Mesenchymal stem cell (in vitro differentiated cells and primary cell): ENCODE results near the gene TRIAP1.
A peak's percentile ranks its signal among the peaks of the same experiment; 100 is the strongest.

Source experiments
- DNase-seq: peaks from one replicate; pipeline ENCODE4 v3.0.0-alpha.2; 2013
- H2AFZ ChIP-seq: one replicate; pipeline ENCODE4 v1.6.1; 2013; ENCODE audit warnings: low read depth, mild to moderate bottlenecking, control low read depth, inconsistent platforms, low read length, moderate library complexity
- H2AK5ac ChIP-seq: 2 replicates; pipeline ENCODE4 v1.6.1; 2013; ENCODE audit warnings: low read length, moderate library complexity, mild to moderate bottlenecking, inconsistent platforms; ENCODE audit not compliant: severe bottlenecking
- H2BK120ac ChIP-seq: one replicate; pipeline ENCODE4 v1.6.1; 2013; ENCODE audit warnings: low read depth, mild to moderate bottlenecking, inconsistent platforms, low read length, moderate library complexity
- H2BK12ac ChIP-seq, 2 experiments: one replicate each; pipeline ENCODE4 v1.6.1; 2013; ENCODE audit warnings: inconsistent platforms in 2 of 2, low read length in 2 of 2, mild to moderate bottlenecking in 2 of 2, moderate library complexity in 2 of 2, control low read depth in 1 of 2
- H2BK15ac ChIP-seq: one replicate; pipeline ENCODE4 v1.6.1; 2013; ENCODE audit warnings: mild to moderate bottlenecking, low read depth, inconsistent platforms; ENCODE audit not compliant: poor library complexity, severe bottlenecking
- H2BK5ac ChIP-seq: 2 replicates; pipeline ENCODE4 v1.6.1; 2013; ENCODE audit warnings: low read depth, mild to moderate bottlenecking, low read length, control low read depth, inconsistent platforms; ENCODE audit not compliant: poor library complexity, severe bottlenecking
- H3K14ac ChIP-seq, 2 experiments: one replicate each; pipeline ENCODE4 v1.6.1; 2013; ENCODE audit warnings: inconsistent platforms in 2 of 2, low read length in 2 of 2, control low read depth in 1 of 2, mild to moderate bottlenecking in 1 of 2, moderate library complexity in 1 of 2
- H3K18ac ChIP-seq, 2 experiments: one replicate each; pipeline ENCODE4 v1.6.1; 2013; ENCODE audit warnings: inconsistent platforms in 2 of 2, low read length in 2 of 2, control low read depth in 1 of 2, low read depth in 1 of 2, mild to moderate bottlenecking in 1 of 2
- H3K23ac ChIP-seq, 2 experiments: one replicate each; pipeline ENCODE4 v1.6.1; 2013; ENCODE audit warnings: inconsistent platforms in 2 of 2, low read length in 2 of 2, mild to moderate bottlenecking in 2 of 2, moderate library complexity in 2 of 2, control low read depth in 1 of 2
- H3K27ac ChIP-seq: 2 replicates; pipeline ENCODE4 v1.5.1; 2013; ENCODE audit warnings: mild to moderate bottlenecking, moderate library complexity, low read length, control low read depth, inconsistent platforms; ENCODE audit not compliant: poor library complexity, severe bottlenecking
- H3K27me3 ChIP-seq, 2 experiments: 2 replicates each; pipeline versions ENCODE4 v1.6.1 to v1.7.0; 2013; ENCODE audit warnings: low read length in 2 of 2, mild to moderate bottlenecking in 2 of 2, moderate library complexity in 2 of 2, control low read depth in 1 of 2, inconsistent platforms in 1 of 2; ENCODE audit not compliant: control insufficient read depth in 1 of 2, insufficient read depth in 1 of 2
- H3K36me3 ChIP-seq, 2 experiments: 2 replicates each; pipeline versions ENCODE4 v1.6.1 to v1.7.0; 2013; ENCODE audit warnings: low read length in 2 of 2, control low read depth in 1 of 2, inconsistent platforms in 1 of 2, low read depth in 1 of 2, mild to moderate bottlenecking in 1 of 2; ENCODE audit not compliant: insufficient read depth in 2 of 2, control insufficient read depth in 1 of 2
- H3K4ac ChIP-seq, 2 experiments: one replicate each; pipeline ENCODE4 v1.6.1; 2013; ENCODE audit warnings: inconsistent platforms in 2 of 2, low read length in 2 of 2, mild to moderate bottlenecking in 2 of 2, moderate library complexity in 2 of 2, control low read depth in 1 of 2, low read depth in 1 of 2
- H3K4me1 ChIP-seq: 2 replicates; pipeline ENCODE4 v1.6.1; 2013; ENCODE audit warnings: low read depth, low read length, control low read depth; ENCODE audit not compliant: control insufficient read depth, insufficient read depth
- H3K4me2 ChIP-seq: 2 replicates; pipeline ENCODE4 v1.6.1; 2013; ENCODE audit warnings: low read length, mild to moderate bottlenecking, inconsistent platforms; ENCODE audit not compliant: poor library complexity, severe bottlenecking
- H3K4me3 ChIP-seq, 2 experiments: 2 replicates each; pipeline versions ENCODE4 v1.5.1 to v1.7.0; 2013; ENCODE audit warnings: low read length in 2 of 2, mild to moderate bottlenecking in 2 of 2, control low read depth in 1 of 2, low read depth in 1 of 2; ENCODE audit not compliant: insufficient read depth in 1 of 2
- H3K79me1 ChIP-seq: replicated peaks from 2 replicates; pipeline ENCODE4 v1.6.1; 2013; ENCODE audit warnings: mild to moderate bottlenecking, control low read depth, low read length, inconsistent platforms; ENCODE audit not compliant: poor library complexity, severe bottlenecking
- H3K9ac ChIP-seq: 2 replicates; pipeline ENCODE4 v1.7.0; 2013; ENCODE audit warnings: mild to moderate bottlenecking, low read length, moderate library complexity
- H3K9me3 ChIP-seq: 2 replicates; pipeline ENCODE4 v1.7.0; 2013; ENCODE audit warnings: mild to moderate bottlenecking, low read length; ENCODE audit not compliant: control insufficient read depth
- H4K8ac ChIP-seq: one replicate; pipeline ENCODE4 v1.6.1; 2013; ENCODE audit warnings: inconsistent platforms, mild to moderate bottlenecking, low read length, moderate library complexity
- H4K91ac ChIP-seq: one replicate; pipeline ENCODE4 v1.6.1; 2013; ENCODE audit warnings: mild to moderate bottlenecking, low read length, inconsistent platforms
- WGBS: methylation state at CpG from one replicate; pipeline ENCODE4 v1.1.7; 2013; ENCODE audit warnings: mixed read lengths; 5-methylcytosine and 5-hydroxymethylcytosine counted together

TRIAP1 gene

GRCh38 chr12:120463712-120464111 is 17.5 kb upstream of the TRIAP1 start:
- no peak for DNase-seq
- Histone ChIP-seq H2BK15ac (no peak overlapping the region), H3K23ac (no peak overlapping the region), H2BK5ac (no peak overlapping the region), H3K27me3 (no peaks in the 10 kb centered on the region), H2BK12ac (no peak overlapping the region), H2AK5ac (no peak overlapping the region), H3K4me1 (peaks cover 6% of the 10 kb centered on the region), H3K14ac (no peak overlapping the region), H3K4ac (no peak overlapping the region), H4K91ac (no peak overlapping the region), H3K79me1 (peaks cover 13% of the 10 kb centered on the region), H2BK120ac (no peak overlapping the region), H3K4me2 (no peak overlapping the region), H3K27ac (no peak overlapping the region), H3K4me3 (no peak overlapping the region), H4K8ac (peak overlapping the region; percentile 51), H3K9me3 (no peaks in the 10 kb centered on the region), H3K9ac (peak overlapping the region; percentile 11), H3K18ac (no peak overlapping the region), H2AFZ (no peak overlapping the region), H3K36me3 (peaks cover 32 to 79% of the 10 kb centered on the region in 2 experiments)
- WGBS: 96% methylated on average over 5 of the region's 5 CpGs

GRCh38 chr12:120462099-120462640 is 16.0 kb upstream of the TRIAP1 start:
- 96% methylated on average over 1 of the region's 3 CpGs for WGBS
- Histone ChIP-seq H3K4me3 (no peak overlapping the region), H2AFZ (no peak overlapping the region), H2BK5ac (no peak overlapping the region), H3K23ac (no peak overlapping the region), H3K18ac (no peak overlapping the region), H2BK120ac (no peak overlapping the region), H2BK15ac (no peak overlapping the region), H3K4ac (no peak overlapping the region), H4K8ac (no peak overlapping the region), H3K9ac (peak overlapping the region; percentile 11), H3K14ac (no peak overlapping the region), H3K79me1 (peaks cover 16% of the 10 kb centered on the region), H2BK12ac (no peak overlapping the region), H4K91ac (no peak overlapping the region), H3K36me3 (peaks cover 40 to 87% of the 10 kb centered on the region in 2 experiments), H3K9me3 (no peaks in the 10 kb centered on the region), H3K27me3 (no peaks in the 10 kb centered on the region), H3K4me2 (no peak overlapping the region), H3K4me1 (peaks cover 2% of the 10 kb centered on the region), H3K27ac (no peak overlapping the region), H2AK5ac (no peak overlapping the region)
- DNase-seq: no peak

- no peak overlapping the region for H2AFZ ChIP-seq
- WGBS: 98% methylated on average over 3 of the region's 3 CpGs
- no peak overlapping the region for H2BK12ac ChIP-seq
- no peak overlapping the region for H3K4ac ChIP-seq
- H3K4me3 ChIP-seq: no peak overlapping the region
- H3K4me1 ChIP-seq: no peaks in the 10 kb centered on the region
- peaks cover 53 to 94% of the 10 kb centered on the region in 2 experiments for H3K36me3 ChIP-seq
- no peak overlapping the region for H3K27ac ChIP-seq
- no peak overlapping the region for H3K18ac ChIP-seq
- H3K23ac ChIP-seq: no peak overlapping the region
- H2BK15ac ChIP-seq: no peak overlapping the region
- no peaks in the 10 kb centered on the region for H3K27me3 ChIP-seq
- H3K9ac ChIP-seq: no peak overlapping the region
- peaks cover 22% of the 10 kb centered on the region for H3K79me1 ChIP-seq
- no peaks in the 10 kb centered on the region for H3K9me3 ChIP-seq
- H4K91ac ChIP-seq: no peak overlapping the region
- no peak for DNase-seq
- H4K8ac ChIP-seq: no peak overlapping the region
- no peak overlapping the region for H3K14ac ChIP-seq
- no peak overlapping the region for H3K4me2 ChIP-seq
- H2BK5ac ChIP-seq: no peak overlapping the region
- no peak overlapping the region for H2AK5ac ChIP-seq
- no peak overlapping the region for H2BK120ac ChIP-seq
These were observed 14.0 kb upstream of the TRIAP1 start for GRCh38 chr12:120460157-120460556.

- H3K4ac ChIP-seq: no peak overlapping the region
- H3K79me1 ChIP-seq: peaks cover 16% of the 10 kb centered on the region
- no peak overlapping the region for H3K4me3 ChIP-seq
- no peak overlapping the region for H4K91ac ChIP-seq
- no peak for DNase-seq
- H3K4me2 ChIP-seq: no peak overlapping the region
- H2BK12ac ChIP-seq: no peak overlapping the region
- H2AFZ ChIP-seq: no peak overlapping the region
- H2BK120ac ChIP-seq: no peak overlapping the region
- H3K9ac ChIP-seq: no peak overlapping the region
- 86% methylated on average over 6 of the region's 6 CpGs for WGBS
- no peak overlapping the region for H4K8ac ChIP-seq
- H2AK5ac ChIP-seq: no peak overlapping the region
- no peaks in the 10 kb centered on the region for H3K27me3 ChIP-seq
- no peak overlapping the region for H2BK15ac ChIP-seq
- H3K23ac ChIP-seq: no peak overlapping the region
- H3K27ac ChIP-seq: no peak overlapping the region
- H3K4me1 ChIP-seq: no peaks in the 10 kb centered on the region
- H3K9me3 ChIP-seq: no peaks in the 10 kb centered on the region
- peaks cover 50 to 92% of the 10 kb centered on the region in 2 experiments for H3K36me3 ChIP-seq
- no peak overlapping the region for H3K14ac ChIP-seq
- H2BK5ac ChIP-seq: no peak overlapping the region
- no peak overlapping the region for H3K18ac ChIP-seq
These were observed 10.9 kb upstream of the TRIAP1 start for GRCh38 chr12:120457133-120457532.
